KMS-11 (cell line): Measurements from ENCODE around the gene LIPM.

Experiments
- H2AFZ ChIP-seq: fragments of 200-600 bp; sonication (generic); 2 replicates; pipeline ENCODE4 v1.6.1; 2016; ENCODE audit warnings: antibody characterized with exemption, mixed run types, low read depth
- H3K27ac ChIP-seq: fragments of 200-600 bp; sonication (generic); 2 replicates; pipeline ENCODE4 v1.6.1; 2016; ENCODE audit warnings: mild to moderate bottlenecking, mixed run types
- H3K27me3 ChIP-seq: fragments of 200-600 bp; sonication (generic); 2 replicates; pipeline ENCODE4 v1.6.1; 2017; ENCODE audit warnings: mild to moderate bottlenecking, low read depth, mixed run types, moderate library complexity; ENCODE audit not compliant: insufficient read depth
- H3K36me3 ChIP-seq: fragments of 200-600 bp; sonication (generic); 2 replicates; pipeline ENCODE4 v1.6.1; 2017; ENCODE audit warnings: mild to moderate bottlenecking, mixed run types; ENCODE audit not compliant: insufficient read depth
- H3K4me1 ChIP-seq: fragments of 200-600 bp; sonication (generic); 2 replicates; pipeline ENCODE4 v1.6.1; 2016; ENCODE audit warnings: mild to moderate bottlenecking, low read depth, mixed run types; ENCODE audit not compliant: poor library complexity, severe bottlenecking
- H3K4me2 ChIP-seq: fragments of 200-600 bp; sonication (generic); 2 replicates; pipeline ENCODE4 v1.7.0; 2016; ENCODE audit warnings: mild to moderate bottlenecking, mixed run types
- H3K4me3 ChIP-seq: fragments of 200-600 bp; sonication (generic); IDR thresholded peaks from 2 replicates; pipeline ENCODE4 v1.6.1; 2017; ENCODE audit warnings: low read depth, low read length, mixed read lengths; ENCODE audit not compliant: insufficient read depth
- H3K79me2 ChIP-seq: fragments of 200-600 bp; sonication (generic); 2 replicates; pipeline ENCODE4 v1.6.1; 2016; ENCODE audit warnings: low read depth, mixed run types; ENCODE audit not compliant: insufficient read depth
- H3K9ac ChIP-seq: fragments of 200-600 bp; sonication (generic); 2 replicates; pipeline ENCODE4 v1.6.1; 2016; ENCODE audit warnings: mild to moderate bottlenecking, mixed run types
- H4K20me1 ChIP-seq: fragments of 200-600 bp; sonication (generic); 2 replicates; pipeline ENCODE4 v1.6.1; 2016; ENCODE audit warnings: mild to moderate bottlenecking, mixed run types; ENCODE audit not compliant: insufficient read depth
- CTCF ChIP-seq: fragments of 200-600 bp; sonication (generic); conservative IDR thresholded peaks from 2 replicates; pipeline ENCODE4 v1.6.1; 2017; ENCODE audit warnings: low read depth, mild to moderate bottlenecking, antibody characterized with exemption, low read length, moderate library complexity, mixed read lengths

LIPM gene

GRCh38 chr10:88858491-88858890 lies 56.0 kb downstream of the LIPM start:
- Histone ChIP-seq H3K4me3 (no peak overlapping the region), H3K4me2 (no peak overlapping the region), H3K36me3 (no peaks in the 10 kb centered on the region), H3K9ac (no peak overlapping the region), H3K27ac (no peak overlapping the region), H3K4me1 (no peaks in the 10 kb centered on the region), H2AFZ (no peak overlapping the region), H3K27me3 (no peaks in the 10 kb centered on the region), H4K20me1 (no peaks in the 10 kb centered on the region), H3K79me2 (no peaks in the 10 kb centered on the region)
- no peak for TF ChIP-seq CTCF

GRCh38 chr10:88861036-88861435 lies 58.5 kb downstream of the LIPM start:
- Histone ChIP-seq H3K36me3 (no peaks in the 10 kb centered on the region), H3K4me3 (no peak overlapping the region), H3K79me2 (no peaks in the 10 kb centered on the region), H3K4me1 (no peaks in the 10 kb centered on the region), H3K27ac (no peak overlapping the region), H3K4me2 (no peak overlapping the region), H3K9ac (no peak overlapping the region), H2AFZ (no peak overlapping the region), H3K27me3 (no peaks in the 10 kb centered on the region), H4K20me1 (no peaks in the 10 kb centered on the region)
- no peak for TF ChIP-seq CTCF

- TF ChIP-seq CTCF: no peak
These were observed 62.8 kb downstream of the LIPM start for GRCh38 chr10:88865281-88865876.

GRCh38 chr10:88866454-88866853 lies 63.9 kb downstream of the LIPM start:
- no peak overlapping the region for H3K27ac ChIP-seq
- no peaks in the 10 kb centered on the region for H3K27me3 ChIP-seq
- no peak for TF ChIP-seq CTCF
- H3K4me1 ChIP-seq: peaks cover 7% of the 10 kb centered on the region
- no peak overlapping the region for H3K9ac ChIP-seq
- no peak overlapping the region for H3K4me2 ChIP-seq
- no peak overlapping the region for H3K4me3 ChIP-seq
- no peaks in the 10 kb centered on the region for H3K79me2 ChIP-seq
- H3K36me3 ChIP-seq: no peaks in the 10 kb centered on the region
- no peak overlapping the region for H2AFZ ChIP-seq
- H4K20me1 ChIP-seq: no peaks in the 10 kb centered on the region

More at GRCh38 chr10:88865281-88865876, 62.8 kb downstream of the LIPM start:
- Histone ChIP-seq H2AFZ (no peak overlapping the region), H3K27me3 (no peaks in the 10 kb centered on the region), H3K9ac (no peak overlapping the region), H3K4me1 (peaks cover 6% of the 10 kb centered on the region), H3K36me3 (no peaks in the 10 kb centered on the region), H3K4me3 (no peak overlapping the region), H3K27ac (no peak overlapping the region), H3K79me2 (no peaks in the 10 kb centered on the region), H3K4me2 (no peak overlapping the region), H4K20me1 (no peaks in the 10 kb centered on the region)
